SK-N-MC (cell line): ENCODE results near the gene CHST3.
"Not testable (repeated sequence)": the region's sequence is repeated elsewhere in the genome, so short reads cannot be mapped to it uniquely, and the experiment has no call there.

Experiments used
- DNase-seq: peaks from one replicate; pipeline ENCODE4 v3.0.0-alpha.2; 2011; ENCODE audit warnings: low read depth, low spot score
- H3K27ac ChIP-seq: fragments of 200-600 bp; sonication (generic); 2 replicates; pipeline ENCODE4 v1.5.1; 2016; ENCODE audit warnings: mixed run types
- H3K36me3 ChIP-seq: fragments of 200-600 bp; sonication (generic); 2 replicates; pipeline ENCODE4 v1.6.1; 2017; ENCODE audit warnings: antibody characterized with exemption, low read length, mixed read lengths; ENCODE audit not compliant: insufficient read depth
- H3K4me3 ChIP-seq: fragments of 200-600 bp; sonication (generic); 2 replicates; pipeline ENCODE4 v1.5.1; 2016
- H3K9ac ChIP-seq: fragments of 200-600 bp; sonication (generic); 2 replicates; pipeline ENCODE4 v1.8.0; 2017; ENCODE audit warnings: mixed run types, mixed read lengths; ENCODE audit not compliant: insufficient read length
- H3K9me3 ChIP-seq: fragments of 200-600 bp; sonication (generic); 2 replicates; pipeline ENCODE4 v1.6.1; 2017; ENCODE audit warnings: low read depth, mild to moderate bottlenecking, antibody characterized with exemption, low read length, moderate library complexity, mixed read lengths
- EZH2 ChIP-seq: fragments of 200-600 bp; sonication (generic); IDR thresholded peaks from one replicate; pipeline ENCODE4 v1.6.1; 2017; ENCODE audit warnings: antibody characterized with exemption
- FOXP2 ChIP-seq: optimal IDR thresholded peaks from 2 replicates; pipeline ENCODE3; 2011; ENCODE audit warnings: mild to moderate bottlenecking, moderate library complexity; ENCODE audit not compliant: insufficient read depth; ENCODE audit errors: extremely low read length, control extremely low read depth
- POLR2AphosphoS5 ChIP-seq: IDR thresholded peaks from 2 replicates; pipeline ENCODE4 v1.6.1; 2012; ENCODE audit warnings: mild to moderate bottlenecking, low read depth, low read length, borderline replicate concordance

CHST3 gene

GRCh38 chr10:71961831-71962230 is 2.4 kb upstream of the CHST3 start:
- DNase-seq: no peak
- no peak for TF ChIP-seq POLR2AphosphoS5
- no peak for TF ChIP-seq FOXP2
- TF ChIP-seq EZH2: no peak
- no peaks in the 10 kb centered on the region for H3K9me3 ChIP-seq
- H3K9ac ChIP-seq: no peak overlapping the region
- no peak overlapping the region for H3K27ac ChIP-seq
- H3K36me3 ChIP-seq: no peaks in the 10 kb centered on the region
- no peak overlapping the region for H3K4me3 ChIP-seq

DNA sequence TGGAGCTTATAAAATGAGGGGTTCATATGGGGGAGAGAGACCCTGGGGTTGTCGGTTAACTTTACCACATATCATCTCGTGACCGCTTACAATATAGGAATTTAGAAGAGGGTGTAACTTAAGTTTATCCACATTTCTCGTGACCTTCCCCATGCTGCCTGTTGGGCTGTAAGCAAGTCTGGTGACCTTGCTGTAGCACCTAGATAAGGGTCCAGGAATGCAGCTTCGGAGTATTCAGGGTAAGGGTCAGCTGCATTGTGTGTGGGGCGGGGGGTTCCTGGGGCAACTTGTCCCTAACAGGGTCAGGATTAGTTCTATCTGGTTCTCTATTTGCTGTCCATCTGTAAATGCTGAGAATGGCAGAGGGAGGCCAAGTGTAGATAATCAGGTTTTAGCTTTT is 1.3 kb upstream of the CHST3 start:
- no peak for TF ChIP-seq FOXP2
- no peak for TF ChIP-seq POLR2AphosphoS5
- no peak for TF ChIP-seq EZH2
- H3K9ac ChIP-seq: no peak overlapping the region

GRCh38 chr10:71963351-71964097 is 671 bp upstream of the CHST3 start:
- H3K36me3 ChIP-seq: no peaks in the 10 kb centered on the region
- no peaks in the 10 kb centered on the region for H3K9me3 ChIP-seq
- DNase-seq: no peak
- H3K27ac ChIP-seq: no peak overlapping the region
- TF ChIP-seq EZH2: no peak
- TF ChIP-seq FOXP2: no peak
- no peak for TF ChIP-seq POLR2AphosphoS5
- H3K9ac ChIP-seq: peak overlapping the region; percentile 70
- H3K4me3 ChIP-seq: peak overlapping the region; percentile 84

More for the DNA sequence above, 1.3 kb upstream of the CHST3 start:
- H3K9me3 ChIP-seq: no peaks in the 10 kb centered on the region
- no peaks in the 10 kb centered on the region for H3K36me3 ChIP-seq
- no peak for DNase-seq
- no peak overlapping the region for H3K27ac ChIP-seq
- no peak overlapping the region for H3K4me3 ChIP-seq

GRCh38 chr10:71964743-71965515 is 734 bp downstream of the CHST3 start:
- Histone ChIP-seq H3K4me3 (peak overlapping the region; percentile 84), H3K9me3 (no peaks in the 10 kb centered on the region), H3K36me3 (no peaks in the 10 kb centered on the region), H3K9ac (peak overlapping the region; percentile 70), H3K27ac (no peak overlapping the region)
- no peak for TF ChIP-seq FOXP2
- TF ChIP-seq POLR2AphosphoS5: no peak
- TF ChIP-seq EZH2: no peak
- no peak for DNase-seq

GRCh38 chr10:71965623-71966022 is 1.4 kb downstream of the CHST3 start:
- Histone ChIP-seq H3K9ac (peak overlapping the region; percentile 70), H3K9me3 (no peaks in the 10 kb centered on the region), H3K36me3 (no peaks in the 10 kb centered on the region), H3K27ac (no peak overlapping the region), H3K4me3 (peak overlapping the region; percentile 84)
- no peak for DNase-seq
- no peak for TF ChIP-seq POLR2AphosphoS5
- no peak for TF ChIP-seq EZH2
- TF ChIP-seq FOXP2: no peak

DNA sequence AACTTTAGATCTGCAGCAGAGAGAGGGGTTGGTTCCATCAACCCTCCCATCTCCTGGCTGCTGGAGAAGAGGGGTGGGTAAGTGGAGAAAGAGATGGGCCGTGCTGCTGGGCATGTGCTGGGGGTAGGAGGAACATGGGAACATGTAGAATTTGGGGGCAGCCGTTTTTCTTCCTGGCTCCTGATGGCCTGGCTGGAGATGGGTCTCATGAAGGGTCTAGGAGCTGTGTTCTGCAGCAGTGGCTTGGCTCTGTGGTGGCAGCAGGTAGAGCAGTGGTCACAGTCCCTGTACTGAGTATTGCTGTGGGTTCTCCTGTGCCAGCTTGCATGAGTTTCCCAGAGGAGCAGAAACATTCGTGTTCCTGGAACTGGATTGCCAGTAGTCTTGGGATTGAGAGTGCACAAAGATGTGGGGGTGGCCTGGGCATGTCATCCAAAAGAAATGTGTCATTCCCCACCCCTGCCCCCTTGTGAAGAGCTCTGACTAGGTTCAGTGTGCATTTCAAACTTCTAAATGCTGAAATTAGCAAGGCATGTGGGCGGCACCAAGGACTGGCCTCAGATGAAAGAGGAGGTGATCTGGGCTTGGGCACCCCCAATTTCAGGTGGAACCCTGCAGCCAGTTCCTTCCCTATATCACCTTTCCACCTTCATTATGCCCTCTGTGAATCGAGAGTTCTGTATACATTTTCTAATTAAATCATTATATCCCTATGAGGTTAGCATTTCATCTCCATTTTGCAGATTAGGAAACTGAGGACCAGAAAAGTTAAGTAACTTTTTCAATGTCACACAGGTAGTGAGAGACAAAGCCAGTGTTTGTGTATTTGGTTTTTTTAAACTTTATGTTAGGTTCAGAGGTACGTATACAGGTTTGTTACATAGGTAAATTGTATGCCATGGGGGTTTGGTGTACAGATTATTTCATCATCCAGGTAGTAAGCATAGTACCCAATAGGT is 2.1 kb downstream of the CHST3 start:
- H3K27ac ChIP-seq: no peak overlapping the region
- TF ChIP-seq FOXP2 (no peak), EZH2 (no peak), POLR2AphosphoS5 (no peak)
- H3K9ac ChIP-seq: no peak overlapping the region
- no peak for DNase-seq
- H3K4me3 ChIP-seq: peak overlapping the region; percentile 84
- no peaks in the 10 kb centered on the region for H3K9me3 ChIP-seq
- H3K36me3 ChIP-seq: no peaks in the 10 kb centered on the region

DNA sequence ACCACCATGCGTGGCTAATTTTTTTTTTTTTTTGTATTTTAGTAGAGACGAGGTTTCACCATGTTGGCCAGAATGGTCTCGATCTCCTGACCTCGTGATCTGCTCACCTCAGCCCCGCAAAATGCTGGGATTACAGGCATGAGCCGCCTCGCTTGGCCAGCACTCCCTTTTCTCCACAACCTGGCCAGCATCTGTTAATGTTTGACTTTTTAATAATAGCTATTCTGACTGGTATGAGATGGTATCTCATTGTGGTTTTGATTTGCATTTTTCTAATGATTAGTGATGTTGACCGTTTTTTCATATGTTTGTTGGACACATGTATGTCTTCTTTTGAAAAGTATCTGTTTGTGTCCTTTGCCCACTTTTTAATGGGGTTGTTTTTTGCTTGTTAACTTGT is 3.8 kb downstream of the CHST3 start:
- H3K36me3 ChIP-seq, H3K27ac ChIP-seq, DNase-seq, H3K9me3 ChIP-seq, H3K9ac ChIP-seq, H3K4me3 ChIP-seq: not testable (repeated sequence)
